ENCODE data around the gene DALRD3.

The DALRD3 gene

GRCh38 chr3:49017971-49018706, at the start of gene DALRD3:
Gene DALRD3, minus strand, starts transcription at chr3:49018580. Its CDS starts 16 bp downstream, at chr3:49018564.
- peak; percentile 78 for DNase-seq (ENCODE audit: low spot score)

GRCh38 chr3:49058011-49058410, 39.6 kb upstream of the DALRD3 start:
- DNase-seq (ENCODE audit: low spot score) = no peak

- DNase-seq (ENCODE audit: low spot score) = no peak
Observed at GRCh38 chr3:49057268-49057667, 38.9 kb upstream of the DALRD3 start.

- DNase-seq (ENCODE audit: low spot score) = no peak
Observed at GRCh38 chr3:49054344-49054862, 36.0 kb upstream of the DALRD3 start.

GRCh38 chr3:49053543-49053942, 35.2 kb upstream of the DALRD3 start:
- DNase-seq (ENCODE audit: low spot score) = no peak

- DNase-seq (ENCODE audit: low spot score) = no peak
Observed at GRCh38 chr3:49035281-49035680, 16.9 kb upstream of the DALRD3 start.

GRCh38 chr3:49034650-49035049, 16.3 kb upstream of the DALRD3 start:
- DNase-seq (ENCODE audit: low spot score) = no peak

- DNase-seq (ENCODE audit: low spot score) = no peak
Observed at GRCh38 chr3:49032646-49033304, 14.4 kb upstream of the DALRD3 start.

- DNase-seq (ENCODE audit: low spot score) = no peak
Observed at GRCh38 chr3:49030321-49030720, 11.9 kb upstream of the DALRD3 start.

- DNase-seq (ENCODE audit: low spot score) = no peak
Observed at GRCh38 chr3:49029563-49029884, 11.1 kb upstream of the DALRD3 start.

GRCh38 chr3:49028673-49029562, 10.5 kb upstream of the DALRD3 start, which contains the start of gene IMPDH2:
Gene IMPDH2, minus strand, starts transcription at chr3:49029398. Its CDS starts 48 bp downstream, at chr3:49029350.
- DNase-seq (ENCODE audit: low spot score) = peak; percentile 94

GRCh38 chr3:49028298-49028672, 9.9 kb upstream of the DALRD3 start:
- no peak for DNase-seq (ENCODE audit: low spot score)

GRCh38 chr3:49027634-49028033, 9.3 kb upstream of the DALRD3 start:
- DNase-seq (ENCODE audit: low spot score) = no peak

- no peak for DNase-seq (ENCODE audit: low spot score)
Observed at GRCh38 chr3:49026536-49026935, 8.2 kb upstream of the DALRD3 start.

- DNase-seq (ENCODE audit: low spot score) = no peak
Observed at GRCh38 chr3:49025793-49026520, 7.6 kb upstream of the DALRD3 start.

GRCh38 chr3:49025005-49025792, 6.8 kb upstream of the DALRD3 start:
- no peak for DNase-seq (ENCODE audit: low spot score)

GRCh38 chr3:49024449-49024848, 6.1 kb upstream of the DALRD3 start:
- DNase-seq (ENCODE audit: low spot score) = no peak

- no peak for DNase-seq (ENCODE audit: low spot score)
Observed at GRCh38 chr3:49023775-49024174, 5.4 kb upstream of the DALRD3 start.

GRCh38 chr3:49022688-49023171, 4.3 kb upstream of the DALRD3 start:
- DNase-seq (ENCODE audit: low spot score) = peak; percentile 74

GRCh38 chr3:49021813-49022687, 3.7 kb upstream of the DALRD3 start, which contains the start of gene NDUFAF3:
Gene NDUFAF3, plus strand, starts transcription at chr3:49022121. Its CDS starts 24 bp downstream, at chr3:49022145.
- DNase-seq (ENCODE audit: low spot score) = peak; percentile 94

Data from RKO (cell line).